Sigmoid colon (tissue), 7 donors: Measurements from ENCODE around the gene DLGAP4. TPM values are rescaled to one million over a fixed set of nuclear protein-coding genes. Genes with fewer than 3 reads are reported as not detected.

Experiments
- DNase-seq: peaks from one replicate; pipeline ENCODE4 v3.0.0-alpha.2; 2019
- H3K27ac ChIP-seq, 4 donors: fragments of 200-600 bp; sonication (generic); one replicate each; pipeline ENCODE4 v1.5.1; 2016 to 2019; ENCODE audit warnings: mild to moderate bottlenecking in 1 of 4
- H3K27me3 ChIP-seq, 3 donors: fragments of 200-600 bp; sonication (generic); one replicate each; pipeline ENCODE4 v1.5.1; 2019; ENCODE audit warnings: mild to moderate bottlenecking in 1 of 3
- H3K36me3 ChIP-seq, 4 donors: fragments of 200-600 bp; sonication (generic); one replicate each; pipeline ENCODE4 v1.5.1; 2016 to 2019
- H3K4me1 ChIP-seq, 4 donors: fragments of 200-600 bp; sonication (generic); one replicate each; pipeline ENCODE4 v1.5.1; 2017 to 2019
- H3K4me3 ChIP-seq, 4 donors: fragments of 200-600 bp; sonication (generic); one replicate each; pipeline ENCODE4 v1.5.1; 2017 to 2019; ENCODE audit warnings: mild to moderate bottlenecking in 2 of 4, moderate library complexity in 1 of 4
- H3K9me3 ChIP-seq, 4 donors: fragments of 200-600 bp in 3 of 4; sonication (generic) in 3 of 4; one replicate each; pipeline versions ENCODE4 v1.5.1 to v1.6.1; 2013 to 2019
- EP300 ChIP-seq, 4 donors: sonication (generic); formaldehyde crosslinking; IDR thresholded peaks; one replicate each; pipeline ENCODE4 v1.6.1; 2017; ENCODE audit warnings: antibody characterized with exemption in 4 of 4
- POLR2A ChIP-seq, 2 donors: fragments of 450-650 bp; IDR thresholded peaks; one replicate each; pipeline ENCODE4 v1.6.1; 2016; ENCODE audit warnings: antibody characterized with exemption in 2 of 2, mild to moderate bottlenecking in 2 of 2, moderate library complexity in 2 of 2
- POLR2AphosphoS5 ChIP-seq, 4 donors: sonication (generic); formaldehyde crosslinking; IDR thresholded peaks; one replicate each; pipeline ENCODE4 v1.6.1; 2017; ENCODE audit warnings: antibody characterized with exemption in 4 of 4
- WGBS, 2 donors: extraction: QIAGEN DNeasy Blood & Tissue Kit; methylation state at CpG; one replicate each; pipeline ENCODE4 v1.1.7; 2013; 5-methylcytosine and 5-hydroxymethylcytosine counted together
- intact Hi-C: fragments of 100-400 bp; cut with DNase I; formaldehyde crosslinking; loops from one replicate; pipeline ENCODE4 v1.15.1; 2023
- polyA plus RNA-seq, 3 donors: library from polyadenylated mRNA; stranded (reverse); fragments of 200-250 nt; gene quantifications; one replicate each; pipeline ENCODE4 v1.2.3, GENCODE V29; 2013
- total RNA-seq, 4 donors: library from RNA; depleted of rRNA; stranded (reverse); fragments of >200 nt; gene quantifications; one replicate each; pipeline ENCODE4 v1.1.0, GENCODE V29; 2016
- TF ChIP-seq, protein P1 (sequence below), 4 experiments: fragments of 450-650 bp in 3 of 4; fragments of 200-600 bp in 1 of 4; IDR thresholded peaks; one replicate each; pipeline ENCODE4 v1.5.1; 2016 to 2019; ENCODE audit warnings: antibody characterized with exemption in 4 of 4, mild to moderate bottlenecking in 3 of 4, moderate library complexity in 2 of 4
- donor health status: healthy with polysubstance abuse.
- donor health status: Bipolar disorder and iron deficiency.
- donor health status: healthy.

DLGAP4 gene
- total and polyA plus RNA-seq, 7 donors: 21.0 to 60.7 (median 36.9) TPM

DNA sequence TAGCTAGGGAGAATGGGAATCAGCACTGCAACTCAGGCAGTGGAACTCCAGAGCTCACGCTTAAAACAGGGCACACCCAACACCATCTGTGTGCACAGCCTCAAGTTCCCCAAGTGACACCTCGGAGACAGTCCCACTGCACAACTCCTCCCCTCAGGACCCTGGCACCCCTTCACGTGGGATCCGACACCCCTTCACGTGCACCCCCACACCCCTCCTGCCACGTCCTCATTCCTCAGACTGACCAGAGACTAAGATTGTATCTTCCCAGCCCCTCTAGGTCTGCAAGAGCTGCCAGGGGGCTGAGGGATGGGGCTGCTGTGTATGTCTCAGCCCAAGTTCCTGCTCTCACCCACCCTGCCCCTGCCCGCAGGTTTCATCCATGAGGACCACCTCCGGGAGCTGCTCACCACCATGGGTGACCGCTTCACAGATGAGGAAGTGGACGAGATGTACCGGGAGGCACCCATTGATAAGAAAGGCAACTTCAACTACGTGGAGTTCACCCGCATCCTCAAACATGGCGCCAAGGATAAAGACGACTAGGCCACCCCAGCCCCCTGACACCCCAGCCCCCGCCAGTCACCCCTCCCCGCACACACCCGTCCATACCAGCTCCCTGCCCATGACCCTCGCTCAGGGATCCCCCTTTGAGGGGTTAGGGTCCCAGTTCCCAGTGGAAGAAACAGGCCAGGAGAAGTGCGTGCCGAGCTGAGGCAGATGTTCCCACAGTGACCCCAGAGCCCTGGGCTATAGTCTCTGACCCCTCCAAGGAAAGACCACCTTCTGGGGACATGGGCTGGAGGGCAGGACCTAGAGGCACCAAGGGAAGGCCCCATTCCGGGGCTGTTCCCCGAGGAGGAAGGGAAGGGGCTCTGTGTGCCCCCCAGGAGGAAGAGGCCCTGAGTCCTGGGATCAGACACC, 242.8 kb downstream of the DLGAP4 start:
- Histone ChIP-seq H3K36me3 (peaks cover 21 to 54% (median 46%) of the 10 kb centered on the region in 4 donors), H3K9me3 (no peaks in the 10 kb centered on the region), H3K27me3 (no peaks in the 10 kb centered on the region), H3K4me3 (no peak overlapping the region), H3K4me1 (peaks cover 2 to 68% (median 47%) of the 10 kb centered on the region in 4 donors), H3K27ac (peak overlapping the region; percentile 70 to 100 (median 99))
- intact Hi-C loops: no loop called here
- TF ChIP-seq, protein P1, sequence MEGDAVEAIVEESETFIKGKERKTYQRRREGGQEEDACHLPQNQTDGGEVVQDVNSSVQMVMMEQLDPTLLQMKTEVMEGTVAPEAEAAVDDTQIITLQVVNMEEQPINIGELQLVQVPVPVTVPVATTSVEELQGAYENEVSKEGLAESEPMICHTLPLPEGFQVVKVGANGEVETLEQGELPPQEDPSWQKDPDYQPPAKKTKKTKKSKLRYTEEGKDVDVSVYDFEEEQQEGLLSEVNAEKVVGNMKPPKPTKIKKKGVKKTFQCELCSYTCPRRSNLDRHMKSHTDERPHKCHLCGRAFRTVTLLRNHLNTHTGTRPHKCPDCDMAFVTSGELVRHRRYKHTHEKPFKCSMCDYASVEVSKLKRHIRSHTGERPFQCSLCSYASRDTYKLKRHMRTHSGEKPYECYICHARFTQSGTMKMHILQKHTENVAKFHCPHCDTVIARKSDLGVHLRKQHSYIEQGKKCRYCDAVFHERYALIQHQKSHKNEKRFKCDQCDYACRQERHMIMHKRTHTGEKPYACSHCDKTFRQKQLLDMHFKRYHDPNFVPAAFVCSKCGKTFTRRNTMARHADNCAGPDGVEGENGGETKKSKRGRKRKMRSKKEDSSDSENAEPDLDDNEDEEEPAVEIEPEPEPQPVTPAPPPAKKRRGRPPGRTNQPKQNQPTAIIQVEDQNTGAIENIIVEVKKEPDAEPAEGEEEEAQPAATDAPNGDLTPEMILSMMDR (IDR thresholded peaks at IDR 0.05): no peak
- TF ChIP-seq POLR2A (IDR thresholded peaks at IDR 0.05) (no peak), POLR2AphosphoS5 (IDR thresholded peaks at IDR 0.05) (peak in 2 of 4 donors; percentile 64 to 65)
- WGBS, 2 donors: 88 to 90% methylated on average over 23 of the region's 23 CpGs
- DNase-seq: peak; percentile 72

DNA sequence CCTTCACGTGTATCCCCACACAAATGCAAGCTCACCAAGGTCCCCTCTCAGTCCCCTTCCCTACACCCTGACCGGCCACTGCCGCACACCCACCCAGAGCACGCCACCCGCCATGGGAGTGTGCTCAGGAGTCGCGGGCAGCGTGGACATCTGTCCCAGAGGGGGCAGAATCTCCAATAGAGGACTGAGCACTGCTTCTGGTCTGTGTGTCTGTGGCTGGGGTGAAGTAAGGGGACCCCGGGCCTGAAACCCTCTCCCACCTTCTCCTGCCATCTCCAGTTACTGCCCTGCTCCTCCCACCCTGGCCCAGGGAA, 243.4 kb downstream of the DLGAP4 start:
- H3K36me3 ChIP-seq: peaks cover 21 to 53% (median 44%) of the 10 kb centered on the region in 4 donors
- DNase-seq: no peak
- peak in 3 of 4 donors; percentile 55 to 86 (median 81) for TF ChIP-seq POLR2AphosphoS5 (IDR thresholded peaks at IDR 0.05)
- TF ChIP-seq POLR2A (IDR thresholded peaks at IDR 0.05): no peak
- peaks cover 2 to 62% (median 41%) of the 10 kb centered on the region in 4 donors for H3K4me1 ChIP-seq
- no peaks in the 10 kb centered on the region for H3K9me3 ChIP-seq
- H3K27ac ChIP-seq: peak overlapping the region; percentile 70 to 100 (median 99)
- no peaks in the 10 kb centered on the region for H3K27me3 ChIP-seq
- intact Hi-C loops: no loop called here
- 89 to 94% methylated on average over 9 of the region's 9 CpGs for WGBS, 2 donors
- no peak overlapping the region for H3K4me3 ChIP-seq

DNA sequence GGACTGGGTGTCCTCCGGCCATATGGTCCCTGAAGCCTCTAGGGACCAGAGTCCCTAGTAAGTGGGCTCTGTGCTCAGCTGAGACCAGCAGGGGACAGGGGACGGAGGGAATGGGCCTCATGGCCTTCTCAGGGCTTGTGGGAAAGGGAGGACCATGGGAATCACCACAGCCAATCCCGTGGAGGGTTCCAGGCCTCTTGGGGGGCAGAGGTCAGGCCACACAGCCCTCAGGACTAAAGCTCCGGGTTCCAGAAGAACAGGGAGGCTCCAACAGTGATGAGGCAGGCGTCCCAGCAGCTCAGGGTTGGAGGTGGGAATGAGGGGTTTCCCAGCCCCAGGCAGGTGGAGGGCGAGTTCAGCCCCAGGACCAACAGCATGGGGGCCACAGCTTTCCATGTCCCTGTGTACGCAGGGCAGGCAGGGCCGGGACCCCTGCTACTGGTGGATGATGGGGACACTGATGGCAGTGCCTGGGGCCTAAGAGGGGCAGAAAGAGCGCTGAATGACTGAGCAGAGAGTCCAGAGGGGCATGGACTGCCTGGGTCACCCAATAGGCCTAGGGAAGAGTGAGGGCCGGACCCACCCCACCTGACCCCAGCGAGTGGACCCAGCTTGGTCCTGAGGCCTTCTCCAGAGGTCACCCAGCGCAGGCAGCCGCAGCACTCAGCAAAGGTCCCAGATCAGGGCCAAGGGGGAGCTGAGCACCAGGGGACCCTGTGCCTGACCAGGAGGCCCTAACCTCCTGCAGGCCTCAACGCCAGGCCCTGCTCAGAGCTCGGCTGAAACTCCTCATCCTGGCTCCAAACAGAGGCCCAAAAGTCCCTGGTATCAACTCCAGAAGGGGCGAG, 244.0 kb downstream of the DLGAP4 start:
- H3K27ac ChIP-seq: peak overlapping the region; percentile 70 to 100 (median 99)
- no peaks in the 10 kb centered on the region for H3K27me3 ChIP-seq
- intact Hi-C loops: no loop called here
- peaks cover 2 to 56% (median 35%) of the 10 kb centered on the region in 4 donors for H3K4me1 ChIP-seq
- peak in 1 of 2 donors; percentile 12 for TF ChIP-seq POLR2A (IDR thresholded peaks at IDR 0.05)
- TF ChIP-seq, protein P1 (IDR thresholded peaks at IDR 0.05): no peak
- TF ChIP-seq POLR2AphosphoS5 (IDR thresholded peaks at IDR 0.05): peak in 3 of 4 donors; percentile 39 to 80 (median 79)
- TF ChIP-seq EP300 (IDR thresholded peaks at IDR 0.05): no peak
- H3K9me3 ChIP-seq: no peaks in the 10 kb centered on the region
- peak; percentile 78 for DNase-seq
- H3K4me3 ChIP-seq: no peak overlapping the region
- H3K36me3 ChIP-seq: peaks cover 16 to 47% (median 39%) of the 10 kb centered on the region in 4 donors
- WGBS, 2 donors: 88% methylated on average over 16 of the region's 16 CpGs

DNA sequence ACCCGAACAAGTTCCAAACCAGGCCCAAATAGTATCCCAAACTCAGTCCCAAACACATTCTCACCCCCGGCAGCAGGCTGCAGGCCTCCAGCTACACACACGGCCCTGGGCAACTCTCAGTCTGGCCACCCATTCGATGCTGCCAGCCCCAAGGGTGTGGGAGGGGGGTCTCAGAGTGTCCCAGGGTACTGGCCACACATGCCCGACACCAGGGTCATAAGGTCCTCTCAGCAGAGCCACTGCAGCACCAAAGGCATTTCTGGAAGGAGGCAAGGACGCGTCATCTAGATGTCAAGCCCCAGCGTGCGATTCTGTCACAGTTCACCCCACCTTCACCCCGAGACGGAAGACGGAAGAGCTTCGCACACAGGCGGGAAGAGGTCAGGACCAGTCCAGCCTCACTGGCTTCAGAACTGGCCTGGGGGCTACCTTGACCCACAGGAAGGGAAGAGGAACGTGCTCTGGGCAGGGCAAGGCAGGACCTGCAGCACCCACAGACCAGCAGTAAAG, 244.7 kb downstream of the DLGAP4 start:
- Histone ChIP-seq H3K4me1 (peaks cover 2 to 49% (median 28%) of the 10 kb centered on the region in 4 donors), H3K27ac (peak overlapping the region; percentile 70 to 100 (median 99)), H3K36me3 (peaks cover 16 to 40% (median 33%) of the 10 kb centered on the region in 4 donors), H3K4me3 (no peak overlapping the region), H3K9me3 (no peaks in the 10 kb centered on the region), H3K27me3 (no peaks in the 10 kb centered on the region)
- intact Hi-C loops: no loop called here
- TF ChIP-seq POLR2AphosphoS5 (IDR thresholded peaks at IDR 0.05): peak; percentile 51 to 97 (median 87)
- TF ChIP-seq, protein P1 (IDR thresholded peaks at IDR 0.05): no peak
- peak; percentile 87 for DNase-seq
- WGBS, 2 donors: 81 to 83% methylated on average over 15 of the region's 15 CpGs
